HepG2 (cell line): ENCODE measurements around the gene PIEZO2. TPM values are rescaled to one million over a fixed set of nuclear protein-coding genes. Genes with fewer than 3 reads are reported as not detected.

Experiments
- ATAC-seq: fragments of 200-7000 bp; cut with Tn5 transposase; 3 replicates; pipeline ENCODE4 v1.9.1; 2020; ENCODE audit warnings: mild to moderate bottlenecking, moderate library complexity
- BruUV-seq: library from RNA; stranded (reverse); fragments of 400-500 nt; replicated peaks from 2 replicates; lab custom pipeline; 2021; lab: Mats Ljungman, UMichigan
- CTCF ChIA-PET: fragments of 300-600 bp; formaldehyde crosslinking; extraction: SDS; loops from one replicate; lab custom pipeline; 2021; ENCODE audit warnings: low total read pairs, inconsistent platforms, low intra/inter-chr PET ratio; lab: Yijun Ruan, JAX
- POLR2A ChIA-PET: fragments of 350-600 bp; sonication (Branson Sonifier 250); formaldehyde crosslinking; loops from one replicate; lab custom pipeline; 2020; ENCODE audit warnings: antibody characterized with exemption, inconsistent platforms; lab: Yijun Ruan, JAX
- DNase-seq: peaks from one replicate; pipeline ENCODE4 v3.0.0-alpha.2; 2015; ENCODE audit warnings: low spot score
- FAIRE-seq: peaks from 3 replicates; lab custom pipeline; 2011; peaks lifted over from hg19 to GRCh38; lab: Jason Lieb, UNC
- H2AFZ ChIP-seq: one replicate; pipeline ENCODE4 v1.6.1; 2011; ENCODE audit warnings: low read length, inconsistent platforms
- H3K27ac ChIP-seq: fragments of 300-600 bp; 3 replicates; pipeline ENCODE4 v1.8.0; 2011; ENCODE audit warnings: mixed run types, mild to moderate bottlenecking, mixed read lengths, low read length, inconsistent platforms; ENCODE audit not compliant: insufficient read depth; ENCODE audit errors: extremely low read length
- H3K27me3 ChIP-seq, 2 experiments: fragments of 200-600 bp in 1 of 2; 2 replicates in 1 of 2; 3 replicates in 1 of 2; pipeline versions ENCODE4 v1.6.0 to v1.8.0; 2011; ENCODE audit warnings: low read length in 2 of 2, mild to moderate bottlenecking in 2 of 2, moderate library complexity in 2 of 2, inconsistent platforms in 1 of 2; ENCODE audit not compliant: insufficient read depth in 2 of 2, control insufficient read depth in 1 of 2
- H3K36me3 ChIP-seq, 2 experiments: fragments of 200-600 bp in 1 of 2; replicated peaks in 1 of 2; 2 replicates in 1 of 2; 3 replicates in 1 of 2; pipeline versions ENCODE4 v1.5.1 to v1.8.0; 2011; ENCODE audit warnings: low read length in 2 of 2, inconsistent platforms in 1 of 2; ENCODE audit not compliant: insufficient read depth in 2 of 2, control insufficient read depth in 1 of 2
- H3K4me1 ChIP-seq: 2 replicates; pipeline ENCODE4 v1.5.1; 2012; ENCODE audit warnings: low read length, inconsistent platforms; ENCODE audit not compliant: insufficient read depth
- H3K4me2 ChIP-seq: 2 replicates; pipeline ENCODE4 v1.6.0; 2011; ENCODE audit warnings: low read depth, low read length, inconsistent platforms
- H3K4me3 ChIP-seq, 3 experiments: fragments of 200-600 bp in 1 of 3; sonication (generic), shearing (Covaris generic) in 1 of 3; replicated peaks in 1 of 3; 2 replicates each; pipeline ENCODE4 v1.5.1; 2011 to 2016; ENCODE audit warnings: low read length in 3 of 3, inconsistent platforms in 2 of 3, low read depth in 2 of 3, mild to moderate bottlenecking in 2 of 3, control low read depth in 1 of 3, mixed read lengths in 1 of 3; ENCODE audit not compliant: insufficient read depth in 1 of 3
- H3K79me2 ChIP-seq: one replicate; pipeline ENCODE4 v1.6.1; 2011; ENCODE audit warnings: low read length, inconsistent platforms; ENCODE audit not compliant: insufficient read depth
- H3K9ac ChIP-seq: 2 replicates; pipeline ENCODE4 v1.6.0; 2011; ENCODE audit warnings: mild to moderate bottlenecking, low read depth, low read length, inconsistent platforms; ENCODE audit not compliant: insufficient read depth
- H3K9me3 ChIP-seq: 2 replicates; pipeline ENCODE4 v1.5.1; 2012; ENCODE audit warnings: mild to moderate bottlenecking, low read length
- H4K20me1 ChIP-seq: 2 replicates; pipeline ENCODE4 v1.6.0; 2011; ENCODE audit warnings: inconsistent platforms, mild to moderate bottlenecking, low read length, moderate library complexity; ENCODE audit not compliant: insufficient read depth
- ARNTL ChIP-seq: sonication (generic); formaldehyde crosslinking; IDR thresholded peaks from 2 replicates; pipeline ENCODE4 v1.4.0; 2020; ENCODE audit warnings: mild to moderate bottlenecking, missing genetic modification reagents
- CENPT ChIP-seq: sonication (generic); formaldehyde crosslinking; IDR thresholded peaks from 2 replicates; pipeline ENCODE4 v1.8.0; 2022; ENCODE audit warnings: low read depth, mild to moderate bottlenecking, moderate library complexity, missing genetic modification reagents
- EP300 ChIP-seq, 3 experiments: sonication (generic) in 1 of 3; formaldehyde crosslinking in 1 of 3; IDR thresholded peaks; 2 replicates each; pipeline versions ENCODE4 v1.5.1 to v1.6.1; 2011 to 2020; ENCODE audit warnings: low read depth in 2 of 3, low read length in 2 of 3, borderline replicate concordance in 1 of 3, improper control_type of control experiment in 1 of 3, mild to moderate bottlenecking in 1 of 3, missing genetic modification reagents in 1 of 3, moderate library complexity in 1 of 3
- GPN1 ChIP-seq: sonication (generic); formaldehyde crosslinking; IDR thresholded peaks from 2 replicates; pipeline ENCODE4 v1.5.1; 2020; ENCODE audit warnings: missing genetic modification reagents, borderline replicate concordance
- HIVEP1 ChIP-seq: sonication (generic); formaldehyde crosslinking; IDR thresholded peaks from 2 replicates; pipeline ENCODE4 v1.4.0; 2020; ENCODE audit warnings: mild to moderate bottlenecking, missing genetic modification reagents
- HNRNPLL ChIP-seq: fragments of 200-400 bp; formaldehyde crosslinking; IDR thresholded peaks from 2 replicates; pipeline ENCODE4 v1.6.1; 2017; ENCODE audit warnings: mild to moderate bottlenecking, low read depth, low read length; ENCODE audit not compliant: poor library complexity, severe bottlenecking
- KAT2B ChIP-seq: fragments of 150-350 bp; IDR thresholded peaks from 2 replicates; pipeline ENCODE4 v1.6.1; 2014; ENCODE audit warnings: low read depth, low read length, borderline replicate concordance
- MXD4 ChIP-seq: IDR thresholded peaks from 2 replicates; pipeline ENCODE4 v1.6.1; 2016; ENCODE audit warnings: mild to moderate bottlenecking, missing biosample characterization, missing genetic modification reagents
- SP4 ChIP-seq: sonication (generic); formaldehyde crosslinking; IDR thresholded peaks from 2 replicates; pipeline ENCODE4 v1.8.1; 2023; ENCODE audit warnings: mild to moderate bottlenecking, missing genetic modification reagents
- TARDBP ChIP-seq: sonication (generic); formaldehyde crosslinking; IDR thresholded peaks from 2 replicates; pipeline ENCODE4 v1.8.0; 2022; ENCODE audit warnings: mild to moderate bottlenecking, missing genetic modification reagents
- ZEB1 ChIP-seq: IDR thresholded peaks from 2 replicates; pipeline ENCODE4 v1.6.1; 2012; ENCODE audit warnings: mild to moderate bottlenecking, low read depth, inconsistent platforms; ENCODE audit not compliant: insufficient replicate concordance
- ZNF207 ChIP-seq: fragments of 450-650 bp; IDR thresholded peaks from 2 replicates; pipeline ENCODE4 v1.6.1; 2016; ENCODE audit warnings: antibody characterized with exemption, borderline replicate concordance
- ZNF589 ChIP-seq: sonication (generic); formaldehyde crosslinking; conservative IDR thresholded peaks from 2 replicates; pipeline ENCODE4 v1.8.0; 2022; ENCODE audit warnings: mild to moderate bottlenecking, moderate library complexity, missing genetic modification reagents
- ZNF674 ChIP-seq: sonication (generic); formaldehyde crosslinking; IDR thresholded peaks from 2 replicates; pipeline ENCODE4 v1.5.0; 2020; ENCODE audit warnings: low read depth, mild to moderate bottlenecking, missing genetic modification reagents
- ZNF772 ChIP-seq: sonication (generic); formaldehyde crosslinking; IDR thresholded peaks from 2 replicates; pipeline ENCODE4 v1.5.0; 2020; ENCODE audit warnings: mild to moderate bottlenecking, missing genetic modification reagents
- whole genome bisulfite sequencing: methylation state at CpG from one replicate; pipeline ENCODE4 v1.1.6; 2017; ENCODE audit warnings: low lambda C conversion rate; 5-methylcytosine and 5-hydroxymethylcytosine counted together
- in situ Hi-C: cut with HindIII; loops from 2 replicates; pipeline ENCODE4 v1.10.0; 2017; ENCODE audit warnings: low pct_unique_long_range_greater_than_20kb; ENCODE audit not compliant: extremely low pct_ligation_motif_present
- intact Hi-C: fragments of 100-400 bp; cut with micrococcal nuclease; formaldehyde crosslinking; loops from one replicate; pipeline ENCODE4 v1.10.0; 2022; ENCODE audit not compliant: unreplicated experiment
- polyA plus RNA-seq, 8 experiments: library from polyadenylated mRNA; depleted of rRNA in 3 of 8; stranded (reverse) in 7 of 8; unstranded in 1 of 8; fragments of >200 nt; fragmentation: Illumina TruSeq in 4 of 8; extraction: Trizol in 4 of 8; gene quantifications; 2 replicates each; pipeline versions ENCODE4 v1.2.1 to v1.2.3, GENCODE V29; 2011 to 2016; ENCODE audit warnings: low read depth in 4 of 8, missing spikeins in 1 of 8, mixed read lengths in 1 of 8; ENCODE audit not compliant: insufficient read depth in 1 of 8
- total RNA-seq, 5 experiments: library from RNA; depleted of rRNA; stranded (reverse); fragments of >200 nt; fragmentation: Illumina TruSeq; extraction: Trizol; gene quantifications; 2 replicates each; pipeline ENCODE4 v1.2.3, GENCODE V29; 2016; ENCODE audit warnings: low read depth in 1 of 5
- TF ChIP-seq, protein P1 (sequence below): sonication (generic); formaldehyde crosslinking; IDR thresholded peaks from 2 replicates; pipeline ENCODE4 v1.8.0; 2023; ENCODE audit warnings: mild to moderate bottlenecking, missing genetic modification reagents
- TF ChIP-seq, protein P2 (sequence below): sonication (generic); formaldehyde crosslinking; IDR thresholded peaks from 2 replicates; pipeline ENCODE4 v1.5.1; 2020; ENCODE audit warnings: missing genetic modification reagents, mild to moderate bottlenecking, borderline replicate concordance
- TF ChIP-seq, protein P3 (sequence below): sonication (generic); formaldehyde crosslinking; IDR thresholded peaks from 2 replicates; pipeline ENCODE4 v1.8.0; 2022; ENCODE audit warnings: mild to moderate bottlenecking, missing genetic modification reagents
- TF ChIP-seq, protein P4 (sequence below): sonication (generic); formaldehyde crosslinking; IDR thresholded peaks from 2 replicates; pipeline ENCODE4 v1.8.0; 2022; ENCODE audit warnings: mild to moderate bottlenecking, missing genetic modification reagents, borderline replicate concordance

PIEZO2 gene
- total and polyA plus RNA-seq, 2 of the 13 experiments (the other 11 are each of a cell fraction or from before 2014, with no cell fraction given), result 15.2 to 27.2 TPM

DNA sequence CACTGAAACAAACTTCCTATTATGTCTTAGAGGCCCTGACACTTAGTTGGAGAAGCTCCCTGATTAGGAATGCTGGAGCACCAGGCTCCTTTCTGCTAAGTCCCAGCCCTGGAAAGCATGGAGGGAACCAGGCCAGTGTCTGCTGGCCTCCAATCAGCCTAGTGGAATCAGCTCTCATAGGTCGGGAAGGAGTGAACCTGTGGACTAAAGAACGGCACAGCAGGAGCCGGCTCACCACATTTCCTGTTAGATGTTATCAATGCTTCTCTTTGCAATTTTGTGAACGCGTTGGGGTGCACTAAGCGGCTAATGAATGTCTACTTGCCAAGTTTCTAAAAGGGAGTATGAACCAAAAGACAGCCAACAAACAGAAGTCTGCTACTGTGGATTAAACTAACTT is 326.9 kb downstream of the PIEZO2 start:
- CTCF ChIA-PET, result no interaction called here
- intact Hi-C loops (no loop called here), in situ Hi-C loops (no loop called here)
- H3K4me1 ChIP-seq, result no peaks in the 10 kb centered on the region
- H3K9ac ChIP-seq, result no peak overlapping the region
- POLR2A ChIA-PET, result no interaction called here
- BruUV-seq, result no TSS peak
- peaks cover 11% of the 10 kb centered on the region; the same call in 1 of the 2 replicates for H3K9me3 ChIP-seq
- H3K79me2 ChIP-seq, result no peaks in the 10 kb centered on the region
- FAIRE-seq (no peak), DNase-seq (no peak), ATAC-seq (no peak)
- H2AFZ ChIP-seq, result no peak overlapping the region
- no peaks in the 10 kb centered on the region for H3K27me3 ChIP-seq
- no peak overlapping the region for H3K4me2 ChIP-seq
- H3K27ac ChIP-seq, result no peak overlapping the region
- WGBS, result 85% methylated on average over 5 of the region's 6 CpGs
- H4K20me1 ChIP-seq, result no peaks in the 10 kb centered on the region
- no peak overlapping the region for H3K4me3 ChIP-seq
- H3K36me3 ChIP-seq, result no peaks in the 10 kb centered on the region
- TF ChIP-seq CENPT (CRISPR knock-in tag) (no peak), ARNTL (CRISPR knock-in tag) (no peak), KAT2B (no peak), ZNF589 (CRISPR knock-in tag) (no peak), ZNF674 (CRISPR knock-in tag) (no peak), TARDBP (CRISPR knock-in tag) (no peak), HNRNPLL (no peak), ZNF772 (CRISPR knock-in tag) (no peak), GPN1 (no peak), HIVEP1 (CRISPR knock-in tag) (no peak), ZNF207 (no peak), EP300 (IDR thresholded peaks at IDR 0.05; ENCODE audit: low read depth in 2 of 2, low read length in 2 of 2) (no peak), EP300 (CRISPR knock-in tag; IDR thresholded peaks at IDR 0.05; ENCODE audit: borderline replicate concordance) (no peak), MXD4 (CRISPR knock-in tag) (no peak), SP4 (CRISPR knock-in tag) (no peak), ZEB1 (no peak)
- TF ChIP-seq, protein P1, sequence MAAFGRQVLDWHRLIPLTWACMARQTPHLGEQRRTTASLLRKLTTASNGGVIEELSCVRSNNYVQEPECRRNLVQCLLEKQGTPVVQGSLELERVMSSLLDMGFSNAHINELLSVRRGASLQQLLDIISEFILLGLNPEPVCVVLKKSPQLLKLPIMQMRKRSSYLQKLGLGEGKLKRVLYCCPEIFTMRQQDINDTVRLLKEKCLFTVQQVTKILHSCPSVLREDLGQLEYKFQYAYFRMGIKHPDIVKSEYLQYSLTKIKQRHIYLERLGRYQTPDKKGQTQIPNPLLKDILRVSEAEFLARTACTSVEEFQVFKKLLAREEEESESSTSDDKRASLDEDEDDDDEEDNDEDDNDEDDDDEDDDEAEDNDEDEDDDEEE (CRISPR knock-in tag), result no peak
- TF ChIP-seq, protein P2, sequence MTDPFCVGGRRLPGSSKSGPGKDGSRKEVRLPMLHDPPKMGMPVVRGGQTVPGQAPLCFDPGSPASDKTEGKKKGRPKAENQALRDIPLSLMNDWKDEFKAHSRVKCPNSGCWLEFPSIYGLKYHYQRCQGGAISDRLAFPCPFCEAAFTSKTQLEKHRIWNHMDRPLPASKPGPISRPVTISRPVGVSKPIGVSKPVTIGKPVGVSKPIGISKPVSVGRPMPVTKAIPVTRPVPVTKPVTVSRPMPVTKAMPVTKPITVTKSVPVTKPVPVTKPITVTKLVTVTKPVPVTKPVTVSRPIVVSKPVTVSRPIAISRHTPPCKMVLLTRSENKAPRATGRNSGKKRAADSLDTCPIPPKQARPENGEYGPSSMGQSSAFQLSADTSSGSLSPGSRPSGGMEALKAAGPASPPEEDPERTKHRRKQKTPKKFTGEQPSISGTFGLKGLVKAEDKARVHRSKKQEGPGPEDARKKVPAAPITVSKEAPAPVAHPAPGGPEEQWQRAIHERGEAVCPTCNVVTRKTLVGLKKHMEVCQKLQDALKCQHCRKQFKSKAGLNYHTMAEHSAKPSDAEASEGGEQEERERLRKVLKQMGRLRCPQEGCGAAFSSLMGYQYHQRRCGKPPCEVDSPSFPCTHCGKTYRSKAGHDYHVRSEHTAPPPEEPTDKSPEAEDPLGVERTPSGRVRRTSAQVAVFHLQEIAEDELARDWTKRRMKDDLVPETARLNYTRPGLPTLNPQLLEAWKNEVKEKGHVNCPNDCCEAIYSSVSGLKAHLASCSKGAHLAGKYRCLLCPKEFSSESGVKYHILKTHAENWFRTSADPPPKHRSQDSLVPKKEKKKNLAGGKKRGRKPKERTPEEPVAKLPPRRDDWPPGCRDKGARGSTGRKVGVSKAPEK (CRISPR knock-in tag), result no peak
- TF ChIP-seq, protein P3, sequence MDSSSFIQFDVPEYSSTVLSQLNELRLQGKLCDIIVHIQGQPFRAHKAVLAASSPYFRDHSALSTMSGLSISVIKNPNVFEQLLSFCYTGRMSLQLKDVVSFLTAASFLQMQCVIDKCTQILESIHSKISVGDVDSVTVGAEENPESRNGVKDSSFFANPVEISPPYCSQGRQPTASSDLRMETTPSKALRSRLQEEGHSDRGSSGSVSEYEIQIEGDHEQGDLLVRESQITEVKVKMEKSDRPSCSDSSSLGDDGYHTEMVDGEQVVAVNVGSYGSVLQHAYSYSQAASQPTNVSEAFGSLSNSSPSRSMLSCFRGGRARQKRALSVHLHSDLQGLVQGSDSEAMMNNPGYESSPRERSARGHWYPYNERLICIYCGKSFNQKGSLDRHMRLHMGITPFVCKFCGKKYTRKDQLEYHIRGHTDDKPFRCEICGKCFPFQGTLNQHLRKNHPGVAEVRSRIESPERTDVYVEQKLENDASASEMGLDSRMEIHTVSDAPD (CRISPR knock-in tag), result no peak
- TF ChIP-seq, protein P4, sequence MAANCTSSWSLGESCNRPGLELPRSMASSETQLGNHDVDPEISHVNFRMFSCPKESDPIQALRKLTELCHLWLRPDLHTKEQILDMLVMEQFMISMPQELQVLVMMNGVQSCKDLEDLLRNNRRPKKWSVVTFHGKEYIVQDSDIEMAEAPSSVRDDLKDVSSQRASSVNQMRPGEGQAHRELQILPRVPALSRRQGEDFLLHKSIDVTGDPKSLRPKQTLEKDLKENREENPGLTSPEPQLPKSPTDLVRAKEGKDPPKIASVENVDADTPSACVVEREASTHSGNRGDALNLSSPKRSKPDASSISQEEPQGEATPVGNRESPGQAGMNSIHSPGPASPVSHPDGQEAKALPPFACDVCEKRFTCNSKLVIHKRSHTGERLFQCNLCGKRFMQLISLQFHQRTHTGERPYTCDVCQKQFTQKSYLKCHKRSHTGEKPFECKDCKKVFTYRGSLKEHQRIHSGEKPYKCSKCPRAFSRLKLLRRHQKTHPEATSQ, result no peak
